Bronchial smooth muscle cell (primary cell): ENCODE measurements around the gene PLIN3. TPM values are rescaled to one million over a fixed set of nuclear protein-coding genes. Genes with fewer than 3 reads are reported as not detected.

Experiments
- total RNA-seq: library from RNA; depleted of rRNA; stranded (reverse); fragments of >200 nt; gene quantifications from 2 replicates; pipeline ENCODE4 v1.2.1, GENCODE V29; 2014

PLIN3 gene, protein sequence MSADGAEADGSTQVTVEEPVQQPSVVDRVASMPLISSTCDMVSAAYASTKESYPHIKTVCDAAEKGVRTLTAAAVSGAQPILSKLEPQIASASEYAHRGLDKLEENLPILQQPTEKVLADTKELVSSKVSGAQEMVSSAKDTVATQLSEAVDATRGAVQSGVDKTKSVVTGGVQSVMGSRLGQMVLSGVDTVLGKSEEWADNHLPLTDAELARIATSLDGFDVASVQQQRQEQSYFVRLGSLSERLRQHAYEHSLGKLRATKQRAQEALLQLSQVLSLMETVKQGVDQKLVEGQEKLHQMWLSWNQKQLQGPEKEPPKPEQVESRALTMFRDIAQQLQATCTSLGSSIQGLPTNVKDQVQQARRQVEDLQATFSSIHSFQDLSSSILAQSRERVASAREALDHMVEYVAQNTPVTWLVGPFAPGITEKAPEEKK
- 248 and 286 TPM in 2 replicates for total RNA-seq

DNA sequence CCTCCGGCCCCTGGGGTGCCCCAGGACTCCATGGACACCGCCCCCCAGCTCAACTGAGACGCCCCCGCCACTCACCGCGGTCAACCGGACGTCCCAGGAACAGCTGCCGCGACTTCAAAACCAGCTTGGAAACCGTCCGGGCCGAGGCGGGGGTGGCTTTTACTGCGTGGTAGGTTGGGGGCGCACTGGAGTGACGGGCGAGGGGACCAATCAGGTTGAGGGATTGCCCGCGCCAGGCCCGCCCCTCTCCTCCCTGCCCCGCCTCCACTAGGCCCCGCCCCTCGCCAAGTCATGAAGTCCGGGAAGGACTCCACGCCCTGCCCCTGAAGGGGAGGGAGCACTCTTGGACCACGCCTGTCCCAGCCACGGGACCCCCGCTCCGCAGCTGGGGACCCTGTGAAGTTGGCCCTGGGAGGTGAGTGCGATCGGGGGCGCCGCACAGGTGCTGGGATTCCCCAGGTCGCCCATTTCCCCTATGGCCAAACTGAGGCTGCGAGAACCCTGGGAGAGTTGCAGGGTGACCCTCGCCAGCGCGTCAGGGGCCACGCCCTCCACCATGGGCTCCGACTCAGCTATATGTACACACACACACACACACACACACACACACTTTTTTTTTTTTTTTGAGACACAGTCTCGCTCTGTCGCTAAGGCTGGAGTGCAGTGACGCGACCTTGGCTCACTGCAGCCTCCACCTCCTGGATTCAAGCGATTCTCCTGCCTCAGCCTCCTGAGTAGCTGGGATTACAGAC lies at the start of gene PLIN3:
PLIN3 (minus strand) TSS at position 134 of the 752 bp plus-strand sequence. CDS start 6,273 bp downstream, outside the sequence.

DNA sequence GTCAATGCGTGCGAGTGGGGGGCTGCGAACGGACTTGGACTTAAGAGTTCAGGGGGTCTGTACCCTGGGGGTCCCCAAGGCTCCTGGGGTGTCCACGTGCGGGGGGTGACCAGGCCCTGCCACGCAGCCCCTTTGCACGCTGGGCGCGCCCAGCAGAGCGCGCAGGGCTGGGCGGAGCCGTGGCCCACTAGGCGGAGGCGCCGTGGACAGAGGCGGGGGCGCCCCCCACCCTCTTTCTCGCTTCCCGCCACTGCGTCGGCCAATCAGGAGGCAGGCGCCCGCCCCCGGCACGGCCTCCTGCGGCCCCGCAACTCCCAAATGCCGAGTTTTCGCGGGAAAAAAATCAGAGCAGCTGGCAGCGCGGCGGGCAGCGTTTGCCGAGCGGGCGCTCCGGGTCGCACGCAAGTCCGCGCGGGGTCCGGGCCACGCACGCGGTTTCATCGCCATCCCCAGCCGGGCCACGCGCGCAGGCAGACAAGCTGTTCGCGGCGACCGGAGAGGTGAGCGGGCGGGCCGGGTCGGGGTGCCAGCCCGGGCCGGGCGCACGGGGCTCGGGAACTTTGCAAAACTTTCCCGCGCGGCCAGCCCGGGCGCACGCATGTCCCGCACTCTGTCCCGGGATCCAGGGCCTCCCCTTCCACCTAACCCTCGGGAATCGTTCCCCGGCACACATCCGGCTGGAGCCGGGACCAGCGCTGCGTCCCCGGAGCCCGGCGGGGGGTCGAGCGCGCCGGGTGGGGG lies 41.9 kb upstream of the PLIN3 start, which contains the start of gene UHRF1:
UHRF1 (plus strand) TSS at position 346 of the 741 bp plus-strand sequence. CDS start 1,385 bp downstream, outside the sequence.

DNA sequence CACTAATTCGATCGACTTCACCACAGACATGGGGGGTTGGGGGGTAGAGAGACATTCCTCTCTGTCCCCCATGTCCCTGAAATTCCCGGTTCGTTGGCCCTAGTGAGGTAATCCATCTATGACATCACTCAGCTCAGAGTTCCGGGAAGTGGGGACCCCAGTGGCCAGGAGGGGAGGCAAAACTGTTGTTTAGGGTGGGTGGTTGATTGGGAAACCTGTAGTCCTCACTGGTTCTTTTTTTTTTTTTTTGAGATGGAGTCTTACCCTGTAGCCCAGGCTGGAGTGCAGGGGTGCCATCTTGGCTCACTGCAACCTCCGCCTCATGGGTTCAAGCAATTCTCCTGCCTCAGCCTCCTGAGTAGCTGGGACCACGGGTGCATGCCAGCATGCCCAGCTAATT lies 35.3 kb upstream of the PLIN3 start, which contains the start of gene ARRDC5:
ARRDC5 (minus strand) TSS at position 101 of the 400 bp plus-strand sequence; CDS start at position 30, 71 bp downstream.

DNA sequence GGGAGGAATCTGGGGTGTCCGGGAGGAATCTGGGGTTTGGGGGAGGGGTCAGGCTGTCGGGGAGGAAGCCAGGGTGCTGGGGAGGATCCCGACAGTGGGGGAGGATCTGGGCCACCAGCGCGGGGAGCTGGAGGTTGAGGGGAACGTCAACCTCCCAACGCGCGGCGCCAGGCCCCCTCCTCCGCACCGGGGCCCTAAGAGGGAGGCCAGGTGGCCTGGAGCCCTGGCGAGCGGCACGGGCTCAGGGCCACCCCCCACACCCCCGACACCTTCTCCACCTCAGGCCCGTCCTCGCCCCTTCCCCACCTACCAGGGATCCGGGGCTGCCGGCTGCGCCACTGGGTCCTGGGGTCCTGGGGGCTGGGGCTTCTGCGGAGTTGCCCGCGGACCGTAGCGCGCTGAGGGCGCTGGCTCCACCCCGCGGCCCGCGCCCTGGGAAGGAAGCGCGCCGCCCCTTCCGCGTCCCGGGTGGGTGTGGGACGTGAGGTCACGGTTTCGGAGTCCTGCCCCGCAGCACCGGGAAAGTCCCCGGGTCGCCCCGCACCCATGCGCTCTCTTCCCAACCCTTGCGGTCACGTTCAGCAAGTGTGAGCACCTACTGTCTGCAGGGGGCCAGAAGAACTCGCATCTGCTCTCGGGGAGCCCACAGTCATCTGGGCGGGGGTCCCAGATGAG lies 36.0 kb downstream of the PLIN3 start, which contains the start of gene TICAM1:
TICAM1 (minus strand) TSS at position 409 of the 675 bp plus-strand sequence. CDS start 13,335 bp downstream, outside the sequence.

DNA sequence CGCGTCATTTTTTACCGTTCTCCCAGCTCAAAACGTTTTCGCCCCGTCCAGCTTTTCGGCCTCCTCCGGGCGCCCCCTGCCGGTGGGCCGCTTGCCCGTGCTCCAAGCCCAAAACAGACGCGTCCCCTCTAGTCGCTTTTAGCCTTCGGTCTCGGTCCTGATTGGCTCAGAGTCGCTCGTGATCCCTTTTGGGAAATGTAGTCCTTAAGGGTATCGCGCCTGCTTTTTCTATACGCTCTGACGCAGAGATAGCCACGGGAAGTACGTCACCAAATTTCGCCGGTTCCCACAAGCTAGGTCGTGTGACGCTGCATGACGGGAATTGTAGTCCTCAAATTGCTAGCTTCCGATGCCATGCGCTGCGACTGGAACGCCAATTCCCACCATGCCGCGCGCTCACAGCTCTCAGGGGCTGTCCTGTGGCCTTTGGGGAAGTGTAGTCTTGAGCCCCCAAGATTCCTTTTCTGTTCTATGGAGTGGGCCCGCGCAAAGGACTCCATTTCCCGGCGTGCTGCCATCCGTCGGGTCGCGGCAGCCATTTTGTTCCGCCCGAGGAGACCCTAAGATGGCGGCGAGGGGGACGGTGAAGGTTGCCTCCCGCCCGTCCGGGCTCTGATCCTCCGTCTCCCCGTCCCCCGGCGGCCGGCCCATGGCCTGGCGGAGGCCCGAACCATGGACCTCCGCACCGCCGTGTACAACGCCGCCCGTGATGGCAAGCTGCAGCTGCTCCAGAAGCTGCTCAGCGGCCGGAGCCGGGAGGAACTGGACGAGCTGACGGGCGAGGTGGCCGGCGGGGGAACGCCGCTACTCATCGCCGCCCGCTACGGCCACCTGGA lies 76.1 kb downstream of the PLIN3 start, which contains the start of gene FEM1A:
FEM1A (plus strand) TSS at position 552 of the 836 bp plus-strand sequence; CDS start at position 673, 121 bp downstream.

Other genes with a start within 250 kb of the PLIN3 start
- gene TNFAIP8L1, start 228.2 kb downstream of the PLIN3 start, total RNA-seq, result 1.2 and 1.4 TPM in 2 replicates
- 182 and 263 TPM in 2 replicates for gene MYDGF, start 197.3 kb downstream of the PLIN3 start, total RNA-seq
- gene DPP9, start 143.8 kb downstream of the PLIN3 start, total RNA-seq, result 17.3 and 17.8 TPM in 2 replicates
- gene FEM1A, start 75.9 kb downstream of the PLIN3 start, total RNA-seq, result 6.3 and 7.6 TPM in 2 replicates
- 1.4 and 1.6 TPM in 2 replicates for gene TICAM1, start 36.0 kb downstream of the PLIN3 start, total RNA-seq
- not detected in 2 replicates for gene ARRDC5, start 35.2 kb upstream of the PLIN3 start, total RNA-seq
- 9.4 and 11.5 TPM in 2 replicates for gene UHRF1, start 41.8 kb upstream of the PLIN3 start, total RNA-seq
- gene KDM4B, start 101.4 kb upstream of the PLIN3 start, total RNA-seq, result 8.8 and 12.1 TPM in 2 replicates